ENCODE results near the gene VPS37D. TPM values are rescaled to one million over a fixed set of nuclear protein-coding genes. Genes with fewer than 3 reads are reported as not detected.
"Not testable (repeated sequence)": the region's sequence is repeated elsewhere in the genome, so short reads cannot be mapped to it uniquely, and the experiment has no call there.

Gene VPS37D
- total RNA-seq, 1 donor: not detected

- DNase-seq (ENCODE audit: low read depth in 2 of 3, low spot score in 2 of 3): peak in 1 of 3 donors; percentile 58
Observed at GRCh38 chr7:73703757-73704639, 36.4 kb downstream of the VPS37D start.

GRCh38 chr7:73704640-73705550 lies 37.3 kb downstream of the VPS37D start:
- no peak for DNase-seq (ENCODE audit: low read depth in 2 of 3, low spot score in 2 of 3)

GRCh38 chr7:73705551-73705920 lies 37.9 kb downstream of the VPS37D start:
- no peak for DNase-seq (ENCODE audit: low read depth in 2 of 3, low spot score in 2 of 3)

GRCh38 chr7:73706126-73707044 lies 38.8 kb downstream of the VPS37D start:
- DNase-seq (ENCODE audit: low read depth in 2 of 3, low spot score in 2 of 3): peak in 2 of 3 donors; percentile 55 to 70

- no peak for DNase-seq (ENCODE audit: low read depth in 2 of 3, low spot score in 2 of 3)
Observed at GRCh38 chr7:73707045-73707631, 39.5 kb downstream of the VPS37D start.

GRCh38 chr7:73708961-73709549 lies 41.4 kb downstream of the VPS37D start:
- DNase-seq (ENCODE audit: low read depth in 2 of 3, low spot score in 2 of 3): no peak

- no peak for DNase-seq (ENCODE audit: low read depth in 2 of 3, low spot score in 2 of 3)
Observed at GRCh38 chr7:73712773-73713172, 45.1 kb downstream of the VPS37D start.

- not testable (repeated sequence) for DNase-seq (ENCODE audit: low read depth in 2 of 3, low spot score in 2 of 3)
Observed at GRCh38 chr7:73713319-73713718, 45.7 kb downstream of the VPS37D start.

- DNase-seq (ENCODE audit: low read depth in 2 of 3, low spot score in 2 of 3): peak in 2 of 3 donors; percentile 72 to 83
Observed at GRCh38 chr7:73715648-73716317, 48.2 kb downstream of the VPS37D start.

- no peak for DNase-seq (ENCODE audit: low read depth in 2 of 3, low spot score in 2 of 3)
Observed at GRCh38 chr7:73716318-73716890, 48.8 kb downstream of the VPS37D start.

- no peak for DNase-seq (ENCODE audit: low read depth in 2 of 3, low spot score in 2 of 3)
Observed at GRCh38 chr7:73717025-73717807, 49.6 kb downstream of the VPS37D start.

GRCh38 chr7:73717991-73718405 lies 50.4 kb downstream of the VPS37D start:
- DNase-seq (ENCODE audit: low read depth in 2 of 3, low spot score in 2 of 3): peak in 2 of 3 donors; percentile 95 to 97

GRCh38 chr7:73718438-73718881 lies 50.8 kb downstream of the VPS37D start:
- DNase-seq (ENCODE audit: low read depth in 2 of 3, low spot score in 2 of 3): no peak

GRCh38 chr7:73718905-73719805 lies 51.5 kb downstream of the VPS37D start, which contains the start of gene STX1A:
TSS of gene STX1A (minus strand) at chr7:73719669. CDS start at chr7:73719631, 38 bp downstream.
- peak in 1 of 3 donors; percentile 49 for DNase-seq (ENCODE audit: low read depth in 2 of 3, low spot score in 2 of 3)

- DNase-seq (ENCODE audit: low read depth in 2 of 3, low spot score in 2 of 3): no peak
Observed at GRCh38 chr7:73719806-73720169, 52.2 kb downstream of the VPS37D start.

GRCh38 chr7:73720443-73720842 lies 52.8 kb downstream of the VPS37D start:
- DNase-seq (ENCODE audit: low read depth in 2 of 3, low spot score in 2 of 3): not testable (repeated sequence)

- DNase-seq (ENCODE audit: low read depth in 2 of 3, low spot score in 2 of 3): no peak
Observed at GRCh38 chr7:73721377-73721817, 53.8 kb downstream of the VPS37D start.
